HL-60 (cell line): ENCODE measurements around the gene PRKD1.

Source experiments
- DNase-seq, 2 experiments: peaks; one replicate each; pipeline ENCODE4 v3.0.0-alpha.2; 2010 to 2020; ENCODE audit warnings: low read depth in 1 of 2, low spot score in 1 of 2
- H3K27ac ChIP-seq: fragments of 250-450 bp; sonication (Bioruptor Pico); replicated peaks from 2 replicates; pipeline ENCODE4 v1.5.1; 2020; ENCODE audit warnings: mild to moderate bottlenecking, moderate library complexity
- H3K27me3 ChIP-seq: fragments of 250-450 bp; sonication (Bioruptor Pico); 2 replicates; pipeline ENCODE4 v1.5.1; 2021; ENCODE audit warnings: mild to moderate bottlenecking, moderate library complexity; ENCODE audit not compliant: insufficient read depth, poor library complexity, severe bottlenecking
- H3K4me3 ChIP-seq: replicated peaks from 2 replicates; pipeline ENCODE4 v1.5.1; 2011; ENCODE audit warnings: mild to moderate bottlenecking, control low read depth, low read length; ENCODE audit not compliant: insufficient read depth
- CTCF ChIP-seq: IDR thresholded peaks from one replicate; pipeline ENCODE4 v1.5.1; 2011; ENCODE audit warnings: low read length, control low read depth, inconsistent platforms; ENCODE audit not compliant: insufficient read depth
- GABPA ChIP-seq: IDR thresholded peaks from 2 replicates; pipeline ENCODE4 v1.6.1; 2012; ENCODE audit warnings: low read depth
- POLR2AphosphoS5 ChIP-seq: IDR thresholded peaks from 2 replicates; pipeline ENCODE4 v1.6.1; 2012; ENCODE audit warnings: low read depth
- REST ChIP-seq: IDR thresholded peaks from 2 replicates; pipeline ENCODE4 v1.6.1; 2012; ENCODE audit warnings: low read depth; ENCODE audit not compliant: insufficient replicate concordance
- SPI1 ChIP-seq: IDR thresholded peaks from 2 replicates; pipeline ENCODE4 v1.6.1; 2012; ENCODE audit warnings: low read depth, mild to moderate bottlenecking, borderline replicate concordance

The PRKD1 gene

GRCh38 chr14:29757188-29757680 is 170.4 kb downstream of the PRKD1 start:
- H3K4me3 ChIP-seq: no peak overlapping the region
- H3K27ac ChIP-seq: no peak overlapping the region
- H3K27me3 ChIP-seq: no peaks in the 10 kb centered on the region
- TF ChIP-seq REST (no peak), POLR2AphosphoS5 (no peak)
- DNase-seq: no peak

GRCh38 chr14:29756019-29756385 is 171.6 kb downstream of the PRKD1 start:
- Histone ChIP-seq H3K27ac (no peak overlapping the region), H3K4me3 (no peak overlapping the region), H3K27me3 (no peaks in the 10 kb centered on the region)
- TF ChIP-seq REST (no peak), CTCF (no peak), POLR2AphosphoS5 (no peak), GABPA (no peak), SPI1 (no peak)
- DNase-seq: no peak

- TF ChIP-seq POLR2AphosphoS5: no peak
- TF ChIP-seq REST: no peak
- TF ChIP-seq CTCF: no peak
- no peak for TF ChIP-seq SPI1
- Histone ChIP-seq H3K4me3 (no peak overlapping the region), H3K27me3 (no peaks in the 10 kb centered on the region), H3K27ac (no peak overlapping the region)
- no peak for DNase-seq
Observed at GRCh38 chr14:29755311-29756018, 172.2 kb downstream of the PRKD1 start.
